Fibroblast of lung (primary cell): Measurements from ENCODE around the gene LBHD1. TPM values are rescaled to one million over a fixed set of nuclear protein-coding genes. Genes with fewer than 3 reads are reported as not detected.

Experiments
- DNase-seq, 2 donors: peaks; one replicate each; pipeline versions ENCODE4 v3.0.0 to v3.0.0-alpha.2; 2010; ENCODE audit warnings: low read depth in 2 of 2
- H2AFZ ChIP-seq: 2 replicates; pipeline ENCODE4 v1.5.1; 2012; ENCODE audit warnings: low read length, control low read depth, inconsistent platforms
- H3K27ac ChIP-seq: 2 replicates; pipeline ENCODE4 v1.5.1; 2011; ENCODE audit warnings: low read length, control low read depth; ENCODE audit not compliant: insufficient read depth
- H3K27me3 ChIP-seq: 2 replicates; pipeline ENCODE4 v1.5.1; 2011; ENCODE audit warnings: mild to moderate bottlenecking, low read length; ENCODE audit not compliant: control insufficient read depth, insufficient read depth
- H3K36me3 ChIP-seq: 2 replicates; pipeline ENCODE4 v1.5.1; 2011; ENCODE audit warnings: low read length; ENCODE audit not compliant: control insufficient read depth, insufficient read depth
- H3K4me1 ChIP-seq: 2 replicates; pipeline ENCODE4 v1.5.1; 2011; ENCODE audit warnings: low read length; ENCODE audit not compliant: control insufficient read depth, insufficient read depth; ENCODE audit errors: extremely low read depth
- H3K4me2 ChIP-seq: 2 replicates; pipeline ENCODE4 v1.5.1; 2011; ENCODE audit warnings: low read length, control low read depth; ENCODE audit not compliant: insufficient read depth; ENCODE audit errors: extremely low read depth
- H3K4me3 ChIP-seq, 4 experiments: fragments of 200-600 bp in 1 of 4; sonication (generic) in 1 of 4; replicated peaks in 1 of 4; 2 replicates each; pipeline ENCODE4 v1.5.1; 2011 to 2016; ENCODE audit warnings: low read length in 4 of 4, low read depth in 3 of 4, mild to moderate bottlenecking in 3 of 4, control low read depth in 2 of 4, inconsistent platforms in 1 of 4, mixed read lengths in 1 of 4; ENCODE audit not compliant: insufficient read depth in 1 of 4; ENCODE audit errors: control extremely low read depth in 1 of 4
- H3K79me2 ChIP-seq: 2 replicates; pipeline ENCODE4 v1.5.1; 2012; ENCODE audit warnings: mild to moderate bottlenecking, low read length, inconsistent platforms; ENCODE audit not compliant: control insufficient read depth, insufficient read depth
- H3K9ac ChIP-seq: 2 replicates; pipeline ENCODE4 v1.5.1; 2011; ENCODE audit warnings: mild to moderate bottlenecking, low read length, control low read depth; ENCODE audit not compliant: insufficient read depth
- H3K9me3 ChIP-seq: 2 replicates; pipeline ENCODE4 v1.5.1; 2012; ENCODE audit warnings: low read depth, low read length; ENCODE audit not compliant: control insufficient read depth, insufficient read depth
- H4K20me1 ChIP-seq: 2 replicates; pipeline ENCODE4 v1.5.1; 2011; ENCODE audit warnings: low read length; ENCODE audit not compliant: control insufficient read depth, insufficient read depth; ENCODE audit errors: extremely low read depth
- CTCF ChIP-seq, 2 donors: IDR thresholded peaks in 1 of 2; conservative IDR thresholded peaks in 1 of 2; 1 replicate in 1 of 2; 2 replicates in 1 of 2; pipeline ENCODE4 v1.5.1; 2011 to 2012; ENCODE audit warnings: low read length in 2 of 2, control low read depth in 1 of 2, inconsistent platforms in 1 of 2, low read depth in 1 of 2, mild to moderate bottlenecking in 1 of 2
- EZH2 ChIP-seq: IDR thresholded peaks from 2 replicates; pipeline ENCODE4 v1.5.1; 2012; ENCODE audit warnings: low read length, control low read depth, mild to moderate bottlenecking; ENCODE audit errors: missing control alignments
- polyA plus RNA-seq, 2 donors: library from polyadenylated mRNA; depleted of rRNA in 1 of 2; stranded (reverse) in 1 of 2; unstranded in 1 of 2; fragments of >200 nt; gene quantifications; 2 replicates each; pipeline ENCODE4 v1.2.1, GENCODE V29; 2011 to 2012; ENCODE audit warnings: missing spikeins in 1 of 2
- total RNA-seq: library from RNA; depleted of rRNA; stranded (reverse); fragments of >200 nt; gene quantifications from 2 replicates; pipeline ENCODE4 v1.2.1, GENCODE V29; 2014

Gene LBHD1
- total and polyA plus RNA-seq, 2 donors (not counting 1 experiment from before 2014, with no cell fraction given), result 3.4 to 4.5 TPM

- Histone ChIP-seq H3K9ac (no peak overlapping the region), H3K9me3 (no peaks in the 10 kb centered on the region), H3K4me3 (no peak overlapping the region), H3K27me3 (no peaks in the 10 kb centered on the region), H3K36me3 (peaks cover 26% of the 10 kb centered on the region), H3K79me2 (peaks cover 23% of the 10 kb centered on the region), H3K4me1 (peaks cover 12% of the 10 kb centered on the region), H2AFZ (no peak overlapping the region), H4K20me1 (no peaks in the 10 kb centered on the region), H3K27ac (no peak overlapping the region), H3K4me2 (no peak overlapping the region)
- TF ChIP-seq EZH2, result no peak
- TF ChIP-seq CTCF (conservative IDR thresholded peaks at IDR 0.05 in 1 of 2, IDR thresholded peaks at IDR 0.05 in 1 of 2; ENCODE audit: low read depth in 1 of 2, low read length in 2 of 2), result no peak
- DNase-seq, result no peak
These were observed 40.8 kb upstream of the LBHD1 start for GRCh38 chr11:62712861-62713260.

DNA sequence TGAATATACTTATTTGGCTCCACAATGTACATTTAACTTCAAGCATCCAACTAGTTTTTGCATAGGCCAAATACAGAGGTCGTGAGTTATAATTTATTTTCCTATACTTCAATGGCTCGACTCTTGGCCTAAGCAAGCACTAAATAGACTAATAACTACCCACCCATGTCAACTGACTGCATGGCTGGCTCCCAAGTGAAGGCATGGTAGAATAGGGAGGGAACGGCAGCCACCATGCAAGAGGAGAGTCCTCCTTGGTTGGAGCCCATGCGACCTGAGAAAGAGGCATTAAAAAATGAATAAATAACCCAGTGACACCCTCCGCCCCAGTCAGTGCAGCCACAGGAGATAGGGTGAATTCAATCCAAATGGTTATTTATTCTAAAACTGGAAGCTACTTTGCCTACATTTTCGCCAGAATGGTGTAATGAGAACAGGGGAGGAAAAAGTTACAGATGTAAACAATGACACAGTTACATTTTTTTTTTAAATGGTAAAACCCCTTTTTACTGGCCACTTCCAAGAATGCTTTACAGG lies 40.3 kb upstream of the LBHD1 start:
- H3K4me1 ChIP-seq, result peaks cover 12% of the 10 kb centered on the region

DNA sequence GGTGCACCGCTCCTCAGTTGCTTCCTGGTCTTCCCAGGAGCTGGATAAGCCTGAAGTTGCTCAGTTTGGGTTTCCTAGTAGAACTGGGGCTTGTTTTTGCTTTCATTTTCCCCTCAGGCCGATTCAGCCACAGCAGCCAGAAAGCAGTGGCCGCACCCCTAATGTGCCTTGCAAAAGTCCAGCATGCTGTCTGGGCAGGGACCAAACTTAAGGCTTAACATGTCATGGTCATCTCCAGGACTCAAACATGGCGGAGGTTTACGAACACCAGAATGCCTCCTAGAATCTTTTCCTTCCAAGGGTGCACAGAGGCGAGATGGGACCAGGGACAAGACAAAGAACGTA lies 37.9 kb upstream of the LBHD1 start:
- no peaks in the 10 kb centered on the region for H3K27me3 ChIP-seq
- DNase-seq, result peak in 1 of 2 donors; percentile 55
- H3K9ac ChIP-seq, result peak overlapping the region; percentile 59
- peak overlapping the region; percentile 83 for H2AFZ ChIP-seq
- H3K4me3 ChIP-seq, result peak overlapping the region; percentile 25 to 66 (median 41)
- H3K27ac ChIP-seq, result peak overlapping the region; percentile 93
- H3K36me3 ChIP-seq, result peaks cover 20% of the 10 kb centered on the region
- peaks cover 26% of the 10 kb centered on the region for H3K4me1 ChIP-seq
- H3K79me2 ChIP-seq, result peaks cover 6% of the 10 kb centered on the region
- H4K20me1 ChIP-seq, result no peaks in the 10 kb centered on the region
- H3K9me3 ChIP-seq, result no peaks in the 10 kb centered on the region
- peak overlapping the region; percentile 86 for H3K4me2 ChIP-seq
- no peak for TF ChIP-seq CTCF (conservative IDR thresholded peaks at IDR 0.05 in 1 of 2, IDR thresholded peaks at IDR 0.05 in 1 of 2; ENCODE audit: low read depth in 1 of 2, low read length in 2 of 2)
- TF ChIP-seq EZH2, result no peak

More for the DNA sequence above, 40.3 kb upstream of the LBHD1 start:
- Histone ChIP-seq H3K36me3 (peaks cover 27% of the 10 kb centered on the region), H3K9me3 (no peaks in the 10 kb centered on the region), H3K9ac (no peak overlapping the region), H4K20me1 (no peaks in the 10 kb centered on the region), H3K27ac (no peak overlapping the region), H3K4me2 (no peak overlapping the region), H3K79me2 (peaks cover 20% of the 10 kb centered on the region), H3K27me3 (no peaks in the 10 kb centered on the region), H2AFZ (no peak overlapping the region), H3K4me3 (no peak overlapping the region)
- no peak for DNase-seq
- TF ChIP-seq CTCF (conservative IDR thresholded peaks at IDR 0.05 in 1 of 2, IDR thresholded peaks at IDR 0.05 in 1 of 2; ENCODE audit: low read depth in 1 of 2, low read length in 2 of 2), result no peak
- TF ChIP-seq EZH2, result no peak
